Activated CD4-positive, alpha-beta T cell treated with anti-CD3 and anti-CD28 coated beads, Interleukin-2, amount 10 ng/mL, durations not matched to agents 7 days and 5 days (primary cell): ENCODE measurements around the gene TNFSF13B. TPM values are rescaled to one million over a fixed set of nuclear protein-coding genes. Genes with fewer than 3 reads are reported as not detected.

Source experiments
- CTCF ChIA-PET: fragments of 350-600 bp; sonication (Branson Sonifier 250); formaldehyde crosslinking; loops from one replicate; lab custom pipeline; 2021; ENCODE audit warnings: antibody characterized with exemption; lab: Charles Lee
- POLR2A ChIA-PET: fragments of 350-600 bp; sonication (Branson Sonifier 250); formaldehyde crosslinking; loops from one replicate; lab custom pipeline; 2021; ENCODE audit warnings: antibody characterized with exemption; lab: Charles Lee
- DNase-seq: peaks from one replicate; pipeline ENCODE4 v3.0.0-alpha.2; 2020
- H3K27ac Mint-ChIP-seq: one replicate; pipeline ENCODE4 v1.8.0; 2021; ENCODE audit warnings: mild to moderate bottlenecking, moderate library complexity, mixed read lengths
- H3K27me3 Mint-ChIP-seq: one replicate; pipeline ENCODE4 v1.8.0; 2021; ENCODE audit warnings: mixed read lengths
- H3K36me3 Mint-ChIP-seq: one replicate; pipeline ENCODE4 v1.8.0; 2021; ENCODE audit warnings: low read depth, mixed read lengths
- H3K4me1 Mint-ChIP-seq: one replicate; pipeline ENCODE4 v1.8.0; 2021; ENCODE audit warnings: mixed read lengths
- H3K4me3 Mint-ChIP-seq: one replicate; pipeline ENCODE4 v1.8.0; 2021; ENCODE audit warnings: mild to moderate bottlenecking, moderate library complexity, mixed read lengths
- H3K9me3 Mint-ChIP-seq: one replicate; pipeline ENCODE4 v1.8.0; 2021; ENCODE audit warnings: mixed read lengths
- total RNA-seq, 2 experiments: library from RNA; stranded (reverse); gene quantifications; one replicate each; pipeline ENCODE4 v1.2.3, GENCODE V29; 2021

The TNFSF13B gene
- total RNA-seq, 2 experiments from 2014 or later, result 11.7 to 12.7 TPM

GRCh38 chr13:108328848-108329247 is 59.3 kb downstream of the TNFSF13B start:
- no peaks in the 10 kb centered on the region for H3K36me3 Mint-ChIP-seq
- DNase-seq, result no peak
- no peak overlapping the region for H3K4me3 Mint-ChIP-seq
- no peaks in the 10 kb centered on the region for H3K9me3 Mint-ChIP-seq
- H3K4me1 Mint-ChIP-seq, result peaks cover 9% of the 10 kb centered on the region
- no peak overlapping the region for H3K27ac Mint-ChIP-seq
- H3K27me3 Mint-ChIP-seq, result peaks cover 25% of the 10 kb centered on the region
- ChIA-PET POLR2A (no interaction called here), CTCF (interaction anchor here (0.5 kb wide), 1 partner anchor 207 kb away, joined by 3 read pairs; no protein-coding TSS in a partner anchor)

DNA sequence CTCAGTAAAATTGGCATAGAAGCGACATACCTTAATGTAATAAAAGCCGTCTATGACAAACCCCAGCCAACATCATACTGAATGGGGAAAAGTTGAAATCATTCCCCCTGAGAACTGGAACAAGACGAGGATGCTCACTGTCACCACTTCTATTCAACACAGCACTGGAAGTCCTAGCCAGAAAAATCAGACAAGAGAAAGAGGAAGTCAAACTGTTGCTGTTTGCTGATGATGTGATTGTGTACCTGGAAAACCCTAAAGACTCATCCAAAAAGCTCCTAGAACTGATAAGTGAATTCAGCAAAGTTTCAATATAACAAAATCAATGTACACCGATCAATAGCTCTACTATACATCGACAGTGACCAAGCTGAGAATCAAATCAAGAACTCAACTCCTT is 63.3 kb downstream of the TNFSF13B start:
- Mint-ChIP-seq H3K4me3 (no peak overlapping the region), H3K27ac (no peak overlapping the region), H3K27me3 (peaks cover 32% of the 10 kb centered on the region), H3K4me1 (no peaks in the 10 kb centered on the region), H3K36me3 (no peaks in the 10 kb centered on the region), H3K9me3 (no peaks in the 10 kb centered on the region)
- no peak for DNase-seq
- ChIA-PET CTCF (no interaction called here), POLR2A (no interaction called here)

DNA sequence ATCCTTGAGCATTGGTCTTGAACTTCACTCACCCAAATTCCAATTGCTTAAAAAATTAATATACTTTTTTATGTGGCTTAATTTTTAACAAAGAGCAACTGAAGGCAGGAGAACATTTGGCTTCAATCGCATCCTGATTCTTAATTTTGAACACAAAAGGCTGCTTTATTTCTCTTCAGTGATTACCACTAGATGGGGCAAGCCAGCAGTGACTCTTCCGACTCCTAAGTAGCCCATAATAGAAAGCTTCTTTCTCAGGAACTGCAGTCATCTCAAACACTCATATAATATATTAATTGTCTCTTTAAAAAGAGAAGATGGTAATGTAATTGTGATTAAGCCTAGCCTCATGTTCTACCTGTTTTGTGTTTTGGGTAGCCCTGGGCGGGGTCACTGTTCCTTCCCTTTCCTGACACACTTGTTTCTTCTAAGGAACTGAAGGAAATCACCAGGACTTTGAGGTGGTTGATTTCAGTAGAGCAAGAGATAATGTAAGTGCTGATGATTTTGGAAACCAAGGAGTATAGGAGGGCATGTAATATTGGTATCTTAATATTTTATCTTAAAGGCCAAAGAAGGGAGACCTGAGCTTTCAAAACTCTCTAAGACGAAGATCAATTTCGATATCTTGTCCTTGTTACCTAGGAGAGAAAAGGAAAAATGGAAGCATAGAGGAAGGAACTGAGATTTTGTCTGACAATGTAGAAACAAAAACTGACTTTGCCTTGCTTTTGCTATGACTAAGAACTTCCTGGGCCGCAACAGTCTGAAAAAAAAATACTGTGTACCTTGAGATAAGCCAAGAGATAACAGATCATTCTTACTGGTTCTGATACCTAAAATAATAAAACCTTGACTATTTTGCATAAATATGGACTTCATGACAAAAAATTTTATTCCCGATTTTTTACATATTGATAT is 73.1 kb downstream of the TNFSF13B start:
- POLR2A ChIA-PET, result no interaction called here
- no peak overlapping the region for H3K4me3 Mint-ChIP-seq
- H3K9me3 Mint-ChIP-seq, result no peaks in the 10 kb centered on the region

GRCh38 chr13:108345016-108345415 is 75.5 kb downstream of the TNFSF13B start:
- H3K36me3 Mint-ChIP-seq, result no peaks in the 10 kb centered on the region
- H3K4me3 Mint-ChIP-seq, result no peak overlapping the region
- H3K27ac Mint-ChIP-seq, result no peak overlapping the region
- no peaks in the 10 kb centered on the region for H3K27me3 Mint-ChIP-seq
- H3K9me3 Mint-ChIP-seq, result no peaks in the 10 kb centered on the region
- no peak for DNase-seq
- CTCF ChIA-PET, result interaction anchor here (1.3 kb wide), 1 partner anchor 23 kb away, joined by 3 read pairs; no protein-coding TSS in a partner anchor
- H3K4me1 Mint-ChIP-seq, result peaks cover 19% of the 10 kb centered on the region
- POLR2A ChIA-PET, result no interaction called here

More for the DNA sequence above, 73.1 kb downstream of the TNFSF13B start:
- peak overlapping the region; percentile 73 for H3K27ac Mint-ChIP-seq
- peaks cover 19% of the 10 kb centered on the region for H3K4me1 Mint-ChIP-seq
- H3K36me3 Mint-ChIP-seq, result no peaks in the 10 kb centered on the region
- CTCF ChIA-PET, result interaction anchor here (1.4 kb wide), 1 partner anchor 9 kb away, joined by 3 read pairs; no protein-coding TSS in a partner anchor
- H3K27me3 Mint-ChIP-seq, result peaks cover 6% of the 10 kb centered on the region
- DNase-seq, result no peak

DNA sequence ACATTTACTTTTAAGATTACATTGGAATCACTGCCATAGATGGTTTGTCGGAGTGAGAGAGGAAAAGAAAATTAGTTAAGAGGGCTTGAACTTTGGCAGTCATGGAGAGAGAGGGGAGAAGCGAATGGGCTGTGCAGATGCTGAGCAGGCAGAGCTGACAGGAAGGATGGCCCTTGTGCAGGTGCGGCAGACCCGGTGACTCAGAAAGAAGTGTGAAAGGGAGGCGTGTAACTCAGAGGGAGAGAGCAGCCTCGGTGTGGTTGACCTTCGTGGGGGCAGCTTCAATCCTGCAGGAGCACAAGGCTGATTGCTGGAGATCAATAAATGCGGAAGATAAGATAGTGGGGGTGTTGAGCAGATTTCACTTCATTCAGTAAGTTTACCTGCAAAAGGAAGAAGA is 76.9 kb downstream of the TNFSF13B start:
- Mint-ChIP-seq H3K27ac (no peak overlapping the region), H3K27me3 (no peaks in the 10 kb centered on the region), H3K9me3 (no peaks in the 10 kb centered on the region), H3K4me3 (no peak overlapping the region), H3K36me3 (no peaks in the 10 kb centered on the region), H3K4me1 (peaks cover 19% of the 10 kb centered on the region)
- ChIA-PET CTCF (no interaction called here), POLR2A (no interaction called here)
- DNase-seq, result no peak

GRCh38 chr13:108349269-108349668 is 79.8 kb downstream of the TNFSF13B start:
- Mint-ChIP-seq H3K4me3 (no peak overlapping the region), H3K9me3 (no peaks in the 10 kb centered on the region), H3K4me1 (peaks cover 3% of the 10 kb centered on the region), H3K27ac (no peak overlapping the region), H3K27me3 (no peaks in the 10 kb centered on the region), H3K36me3 (no peaks in the 10 kb centered on the region)
- no peak for DNase-seq
- CTCF ChIA-PET, result no interaction called here
- POLR2A ChIA-PET, result no interaction called here

- no peak overlapping the region for H3K4me3 Mint-ChIP-seq
- no peaks in the 10 kb centered on the region for H3K36me3 Mint-ChIP-seq
- no peak overlapping the region for H3K27ac Mint-ChIP-seq
- no peaks in the 10 kb centered on the region for H3K9me3 Mint-ChIP-seq
- no peak for DNase-seq
- H3K4me1 Mint-ChIP-seq, result peaks cover 3% of the 10 kb centered on the region
- ChIA-PET CTCF (no interaction called here), POLR2A (no interaction called here)
- H3K27me3 Mint-ChIP-seq, result no peaks in the 10 kb centered on the region
Observed at GRCh38 chr13:108350579-108350978, 81.1 kb downstream of the TNFSF13B start.

DNA sequence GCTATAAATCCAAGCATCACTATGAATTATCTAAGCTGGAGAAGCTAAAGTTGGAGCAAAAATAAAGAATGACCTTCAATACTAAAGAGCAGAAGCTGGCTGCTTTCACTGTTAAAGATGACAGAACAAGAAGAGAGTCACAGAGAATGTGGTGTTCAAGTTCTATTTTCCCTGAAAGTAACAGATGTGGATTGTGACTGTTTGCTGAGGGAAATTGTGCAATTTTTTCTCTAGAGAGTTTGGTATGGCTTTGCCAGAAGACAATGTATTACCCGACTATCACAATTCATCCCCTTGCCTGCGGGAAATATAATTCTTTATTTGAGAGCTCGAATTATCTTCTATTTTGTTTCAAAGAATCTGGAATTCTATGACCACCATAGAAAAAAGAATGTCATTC is 83.1 kb downstream of the TNFSF13B start:
- Mint-ChIP-seq H3K27ac (no peak overlapping the region), H3K4me1 (no peaks in the 10 kb centered on the region), H3K9me3 (no peaks in the 10 kb centered on the region), H3K4me3 (no peak overlapping the region), H3K36me3 (no peaks in the 10 kb centered on the region), H3K27me3 (no peaks in the 10 kb centered on the region)
- POLR2A ChIA-PET, result no interaction called here
- no peak for DNase-seq
- CTCF ChIA-PET, result no interaction called here

- Mint-ChIP-seq H3K27me3 (no peaks in the 10 kb centered on the region), H3K27ac (no peak overlapping the region), H3K36me3 (no peaks in the 10 kb centered on the region), H3K4me1 (no peaks in the 10 kb centered on the region), H3K9me3 (no peaks in the 10 kb centered on the region), H3K4me3 (no peak overlapping the region)
- DNase-seq, result no peak
- CTCF ChIA-PET, result no interaction called here
- POLR2A ChIA-PET, result no interaction called here
Observed at GRCh38 chr13:108357228-108357627, 87.7 kb downstream of the TNFSF13B start.

Other genes with a start within 250 kb of the TNFSF13B start
- 10 to 100 TPM in 1 of 2 experiments, 1 to 10 TPM in 1; 9.5 to 10.8 TPM for gene LIG4, start 54.2 kb upstream of the TNFSF13B start, total RNA-seq
- gene ABHD13, start 51.3 kb upstream of the TNFSF13B start, total RNA-seq, result 1 to 10 TPM; 9.1 to 9.9 TPM